NCI-H146 (cell line): Measurements from ENCODE around the gene SRPK2.
"Not testable (repeated sequence)": the region's sequence is repeated elsewhere in the genome, so short reads cannot be mapped to it uniquely, and the experiment has no call there.

Experiments
- DNase-seq: peaks from one replicate; lab custom pipeline; 2025; lab: John Stamatoyannopoulos, UW

The SRPK2 gene

GRCh38 chr7:105376908-105377533 lies 11.7 kb downstream of the SRPK2 start:
- no peak for DNase-seq

DNA sequence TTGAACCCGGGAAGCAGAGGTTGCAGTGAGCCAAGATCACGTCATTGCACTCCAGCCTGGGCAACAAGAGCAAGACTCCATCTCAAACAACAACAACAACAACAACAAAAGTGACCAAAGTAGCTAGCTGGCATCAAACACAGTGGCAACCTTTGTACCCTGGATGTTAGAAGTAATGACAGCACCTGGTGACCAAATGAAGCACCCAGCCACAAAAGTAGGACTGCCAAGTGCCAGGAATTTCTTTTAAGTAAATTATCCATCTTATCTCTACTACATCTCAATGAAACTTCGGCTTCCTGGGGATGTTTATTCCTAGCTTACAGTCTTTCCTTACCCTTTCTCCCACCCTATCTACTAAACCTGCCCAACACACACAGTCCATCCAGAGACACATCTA lies 18.8 kb downstream of the SRPK2 start:
- DNase-seq: no peak

- peak; percentile 19 for DNase-seq
Observed at GRCh38 chr7:105367458-105367857, 21.3 kb downstream of the SRPK2 start.

DNA sequence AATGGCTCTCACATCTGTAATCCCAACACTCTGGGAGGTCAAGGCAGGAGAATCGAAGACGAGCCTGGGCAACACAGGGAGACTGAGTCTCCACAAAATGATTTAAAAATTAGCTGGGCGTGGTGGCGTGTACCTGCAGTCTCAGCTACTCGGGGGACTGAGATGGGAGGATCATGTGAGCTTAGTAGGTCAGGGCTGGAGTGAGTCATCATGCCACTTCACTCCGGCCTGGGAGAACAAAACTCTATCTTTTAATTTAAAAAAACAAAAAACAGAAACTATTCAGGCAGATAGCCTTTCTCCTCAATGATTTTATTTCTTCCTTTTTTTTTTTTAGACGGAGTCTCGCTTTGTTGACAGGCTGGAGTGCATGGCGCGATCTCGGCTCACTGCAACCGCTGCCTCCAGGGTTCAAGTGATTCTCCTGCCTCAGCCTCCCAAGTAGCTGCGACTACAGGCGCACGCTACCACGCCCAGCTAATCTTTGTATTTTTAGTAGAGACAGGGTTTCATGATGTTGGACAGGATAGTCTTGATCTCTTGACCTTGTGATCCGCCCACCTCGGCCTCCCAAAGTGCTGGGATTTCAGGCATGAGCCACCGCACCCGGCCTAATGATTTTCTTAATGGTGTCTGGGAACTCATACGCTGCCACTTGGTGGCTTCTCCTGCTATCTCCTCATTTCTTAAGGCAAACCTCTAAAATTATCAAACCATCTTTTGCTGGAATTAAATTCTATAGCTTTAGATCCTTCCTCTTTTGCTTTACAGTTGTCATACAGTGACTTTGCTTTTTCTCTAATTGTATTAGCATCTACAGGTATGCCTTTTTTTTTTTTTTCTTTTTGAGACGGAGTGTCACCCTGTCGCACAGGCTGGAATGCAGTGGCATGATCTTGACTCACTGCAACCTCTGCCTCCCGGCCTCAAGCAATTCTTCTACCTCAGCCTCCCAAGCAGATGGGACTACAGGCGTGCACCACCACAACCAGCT lies 22.9 kb downstream of the SRPK2 start:
- DNase-seq: no peak

GRCh38 chr7:105364684-105365083 lies 24.0 kb downstream of the SRPK2 start:
- DNase-seq: no peak

DNA sequence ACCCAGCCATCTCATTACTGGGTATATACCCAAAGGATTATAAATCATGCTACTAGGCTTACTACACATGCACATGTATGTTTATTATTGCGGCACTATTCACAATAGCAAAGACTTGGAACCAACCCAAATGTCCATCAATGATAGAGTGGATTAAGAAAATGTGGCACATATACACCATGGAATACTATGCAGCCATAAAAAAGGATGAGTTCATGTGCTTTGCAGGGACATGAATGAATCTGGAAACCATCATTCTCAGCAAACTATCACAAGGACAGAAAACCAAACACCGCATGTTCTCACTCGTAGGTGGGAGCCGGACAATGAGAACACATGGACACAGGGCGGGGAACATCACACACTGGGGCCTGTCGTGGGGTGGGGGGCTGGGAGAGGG lies 25.1 kb downstream of the SRPK2 start:
- DNase-seq: not testable (repeated sequence)

GRCh38 chr7:105362685-105363084 lies 26.0 kb downstream of the SRPK2 start:
- not testable (repeated sequence) for DNase-seq

DNA sequence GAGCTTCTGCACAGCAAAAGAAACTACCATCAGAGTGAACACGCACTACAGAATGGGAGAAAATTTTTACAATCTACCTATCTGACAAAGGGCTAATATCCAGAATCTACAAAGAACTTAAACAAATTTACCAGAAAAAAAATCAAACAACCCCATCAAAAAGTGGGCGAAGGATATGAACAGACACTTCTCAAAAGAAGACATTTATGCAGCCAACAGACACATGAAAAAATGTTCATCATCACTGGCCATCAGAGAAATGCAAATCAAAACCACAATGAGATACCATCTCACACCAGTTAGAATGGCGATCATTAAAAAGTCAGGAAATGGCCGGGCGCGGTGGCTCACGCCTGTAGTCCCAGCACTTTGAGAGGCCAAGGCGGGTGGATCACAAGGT lies 26.7 kb downstream of the SRPK2 start:
- not testable (repeated sequence) for DNase-seq

DNA sequence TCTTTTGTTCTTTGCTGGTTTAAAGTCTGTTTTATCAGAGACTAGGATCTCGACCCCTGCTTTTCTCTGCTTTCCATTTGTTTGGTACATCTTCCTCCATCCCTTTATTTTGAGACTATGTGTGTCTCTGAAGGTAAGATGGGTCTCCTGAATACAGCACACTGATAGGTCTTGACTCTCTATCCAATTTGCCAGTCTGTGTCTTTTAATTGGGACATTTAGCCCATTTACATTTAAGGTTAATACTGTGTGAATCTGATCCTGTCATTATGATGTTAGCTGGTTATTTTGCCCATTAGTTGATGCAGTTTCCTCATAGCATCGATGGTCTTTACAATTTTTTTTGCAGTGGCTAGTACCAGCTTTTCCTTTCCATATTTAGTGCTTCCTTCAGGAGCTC lies 28.6 kb downstream of the SRPK2 start:
- not testable (repeated sequence) for DNase-seq

GRCh38 chr7:105355701-105356100 lies 33.0 kb downstream of the SRPK2 start:
- no peak for DNase-seq

DNA sequence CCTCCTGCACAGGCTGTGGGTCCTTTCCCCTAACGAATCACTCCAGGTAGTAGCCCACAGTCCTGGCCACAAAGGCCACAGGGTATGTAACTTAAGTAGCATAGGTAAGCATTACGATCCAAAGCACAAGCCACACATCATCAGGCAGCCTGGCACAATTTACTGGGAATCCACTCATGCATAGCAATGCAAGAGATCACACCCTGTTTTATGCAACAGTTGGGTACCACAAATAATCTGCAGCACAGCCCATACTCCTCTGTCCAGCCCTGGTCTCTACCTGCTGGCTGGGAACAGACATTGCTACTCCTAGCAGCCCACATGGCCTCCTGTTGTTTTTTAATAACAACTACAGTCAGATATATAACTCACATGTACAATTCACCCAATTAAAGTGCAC lies 34.3 kb downstream of the SRPK2 start:
- no peak for DNase-seq

DNA sequence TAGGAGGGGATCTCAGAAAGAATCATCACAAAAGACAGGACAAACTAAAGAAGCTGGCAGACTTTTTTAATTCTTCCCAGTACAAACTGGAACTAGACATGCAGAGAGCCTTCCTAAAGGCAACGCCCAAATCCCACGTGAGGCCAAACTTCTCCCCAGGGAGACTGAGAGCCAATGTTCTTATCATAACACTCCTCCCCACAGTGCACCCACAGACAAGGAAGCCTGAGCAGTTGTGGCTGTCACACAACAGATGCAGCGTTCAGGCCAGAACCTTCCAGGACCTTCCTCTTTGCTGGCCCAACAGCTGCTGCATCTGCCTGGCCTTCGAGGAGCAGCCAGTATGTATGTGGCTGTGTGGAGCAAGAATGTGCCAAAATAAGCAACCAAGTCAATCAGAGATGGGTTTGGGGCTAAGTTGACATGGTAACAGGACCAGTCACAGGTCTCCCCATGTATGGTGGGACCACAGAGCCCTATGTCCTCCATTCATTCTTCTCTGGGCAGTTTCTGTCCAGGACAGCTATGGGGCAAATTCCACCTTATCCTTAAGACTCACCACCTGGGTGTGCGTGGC lies 34.9 kb downstream of the SRPK2 start:
- no peak for DNase-seq

DNA sequence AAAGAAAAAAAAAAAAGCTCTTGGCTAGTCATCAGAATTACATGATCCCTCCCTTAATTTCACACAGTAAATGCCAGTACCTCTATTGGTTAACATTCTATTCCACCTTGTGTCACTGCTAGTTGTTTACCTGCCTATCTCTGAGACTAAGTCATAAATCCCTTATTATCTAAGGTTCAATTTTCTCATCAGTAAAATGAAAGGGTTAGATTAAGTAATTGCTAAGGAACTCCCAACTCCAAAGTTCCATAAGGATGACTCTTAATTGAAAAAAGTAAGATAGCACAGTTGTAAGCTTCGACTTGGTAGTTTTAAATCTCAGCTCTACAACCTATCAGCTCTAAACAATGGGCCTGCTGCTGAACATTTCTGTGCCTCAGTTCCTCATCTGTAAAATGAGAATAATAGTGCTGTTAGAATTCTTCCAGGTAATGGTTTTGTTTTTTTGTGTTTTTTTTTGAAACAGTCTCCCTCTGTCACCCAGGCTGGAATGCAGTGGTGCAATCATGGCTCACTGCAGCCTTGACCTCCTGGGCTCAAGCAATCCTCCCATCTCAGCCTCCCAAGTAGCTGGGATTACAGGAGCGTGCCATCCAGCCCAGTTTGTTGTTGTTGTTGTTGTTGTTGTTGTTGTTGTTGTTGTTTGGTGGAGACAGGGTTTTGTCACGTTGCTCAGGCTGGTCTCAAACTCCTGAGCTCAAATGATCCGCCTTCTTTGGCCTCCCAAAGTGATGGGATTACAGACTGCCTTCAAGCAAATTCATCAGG lies 35.6 kb downstream of the SRPK2 start:
- DNase-seq: no peak

DNA sequence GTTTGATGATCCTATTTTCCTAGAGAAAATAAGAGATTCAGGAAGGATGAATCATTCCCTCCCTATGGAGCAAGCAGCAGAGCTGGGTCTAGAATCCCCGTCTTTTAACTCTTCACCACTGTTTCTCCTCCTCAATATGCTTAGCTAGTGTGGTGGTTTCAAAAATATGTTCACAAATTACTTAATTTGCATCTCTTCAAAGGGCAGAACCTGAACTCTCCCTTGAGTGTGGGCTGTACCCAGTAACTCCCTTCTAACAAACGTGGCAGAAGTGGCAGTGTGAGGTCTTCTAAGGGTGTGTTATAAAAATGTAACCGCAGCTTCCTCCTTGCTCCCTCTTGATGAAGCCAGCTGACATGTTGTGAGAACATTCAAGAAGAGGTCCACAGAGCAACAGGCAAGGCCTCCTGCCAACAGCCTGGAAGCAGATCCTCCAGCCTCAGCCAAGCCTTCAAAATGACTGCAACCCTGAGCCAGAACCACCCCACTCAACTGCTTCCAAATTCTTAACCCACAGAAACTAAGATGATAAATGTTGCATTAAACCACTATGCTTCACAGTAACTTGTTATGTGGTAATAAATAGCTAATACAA lies 36.6 kb downstream of the SRPK2 start:
- DNase-seq: no peak

GRCh38 chr7:105350906-105351305 lies 37.8 kb downstream of the SRPK2 start:
- no peak for DNase-seq

DNA sequence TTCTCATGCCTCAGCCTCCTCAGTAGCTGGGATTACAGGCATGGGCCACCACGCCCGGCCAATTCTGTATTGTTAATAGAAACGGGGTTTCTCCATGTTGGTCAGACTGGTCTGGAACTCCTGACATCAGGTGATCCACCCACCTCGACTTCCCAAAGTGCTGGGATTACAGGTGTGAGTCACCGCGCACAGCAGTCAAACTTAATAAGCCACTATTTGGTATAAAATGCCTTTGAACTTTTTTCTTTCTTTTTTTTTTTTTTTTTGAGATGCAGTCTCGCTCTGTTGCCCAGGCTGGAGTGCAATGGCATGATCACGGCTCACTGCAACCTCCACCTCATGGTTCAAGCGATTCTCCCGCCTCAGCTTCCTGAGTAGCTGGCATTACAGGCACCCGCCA lies 40.5 kb downstream of the SRPK2 start:
- not testable (repeated sequence) for DNase-seq

GRCh38 chr7:105346593-105347322 lies 42.0 kb downstream of the SRPK2 start:
- DNase-seq: no peak

GRCh38 chr7:105346138-105346537 lies 42.6 kb downstream of the SRPK2 start:
- no peak for DNase-seq

GRCh38 chr7:105345725-105346124 lies 43.0 kb downstream of the SRPK2 start:
- DNase-seq: no peak

- no peak for DNase-seq
Observed at GRCh38 chr7:105345003-105345402, 43.7 kb downstream of the SRPK2 start.
